Erythroblast (primary cell): Measurements from ENCODE around the gene METTL22.

Experiments used
- GATA1 ChIP-seq: IDR thresholded peaks from 2 replicates; pipeline ENCODE4 v1.6.1; 2011; ENCODE audit warnings: low read depth, mild to moderate bottlenecking, control low read depth, low read length, moderate library complexity
- POLR2A ChIP-seq: IDR thresholded peaks from 2 replicates; pipeline ENCODE4 v1.6.1; 2011; ENCODE audit warnings: mild to moderate bottlenecking, low read length

DNA sequence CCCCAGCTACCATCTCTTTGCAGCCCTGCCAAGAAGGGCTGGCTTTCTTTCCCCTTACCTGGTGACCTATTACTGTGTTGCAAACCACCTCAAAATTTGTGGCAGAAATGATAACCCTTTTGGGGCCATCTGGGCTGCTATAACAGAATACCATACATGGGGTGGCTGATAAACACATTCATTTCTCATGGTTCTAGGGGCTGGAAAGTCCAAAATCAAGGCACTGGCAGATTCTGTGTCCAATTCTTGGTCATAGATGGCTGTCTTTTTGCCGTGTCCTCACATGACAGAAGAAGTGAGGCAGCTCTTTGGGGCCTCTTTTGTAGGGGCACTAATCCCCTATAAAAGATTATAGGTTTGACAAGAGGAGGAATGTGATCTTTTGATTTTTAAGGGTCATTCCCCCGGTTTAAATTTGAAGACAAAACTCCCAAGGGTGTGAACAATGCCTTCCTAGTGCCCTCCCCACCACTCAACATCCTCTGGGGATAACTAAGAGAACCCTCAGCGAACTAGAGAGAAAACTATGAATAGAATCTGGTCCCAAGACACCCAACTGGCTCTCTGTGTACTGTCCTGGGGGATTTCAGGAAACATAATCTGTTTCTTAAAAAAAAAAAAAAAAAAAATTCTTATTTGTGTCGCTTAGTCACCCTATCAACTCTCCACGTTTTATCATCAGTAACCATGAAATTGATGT is 1.7 kb upstream of the METTL22 start:
- TF ChIP-seq POLR2A (no peak), GATA1 (no peak)
